ENCODE results near the gene LTBP3. TPM values are rescaled to one million over a fixed set of nuclear protein-coding genes. Genes with fewer than 3 reads are reported as not detected.

Gene LTBP3
- total and polyA plus RNA-seq, 9 of the 15 experiments (the other 6 are each of a cell fraction or from before 2014, with no cell fraction given), result 0.06 to 20.5 (median 4.8) TPM

DNA sequence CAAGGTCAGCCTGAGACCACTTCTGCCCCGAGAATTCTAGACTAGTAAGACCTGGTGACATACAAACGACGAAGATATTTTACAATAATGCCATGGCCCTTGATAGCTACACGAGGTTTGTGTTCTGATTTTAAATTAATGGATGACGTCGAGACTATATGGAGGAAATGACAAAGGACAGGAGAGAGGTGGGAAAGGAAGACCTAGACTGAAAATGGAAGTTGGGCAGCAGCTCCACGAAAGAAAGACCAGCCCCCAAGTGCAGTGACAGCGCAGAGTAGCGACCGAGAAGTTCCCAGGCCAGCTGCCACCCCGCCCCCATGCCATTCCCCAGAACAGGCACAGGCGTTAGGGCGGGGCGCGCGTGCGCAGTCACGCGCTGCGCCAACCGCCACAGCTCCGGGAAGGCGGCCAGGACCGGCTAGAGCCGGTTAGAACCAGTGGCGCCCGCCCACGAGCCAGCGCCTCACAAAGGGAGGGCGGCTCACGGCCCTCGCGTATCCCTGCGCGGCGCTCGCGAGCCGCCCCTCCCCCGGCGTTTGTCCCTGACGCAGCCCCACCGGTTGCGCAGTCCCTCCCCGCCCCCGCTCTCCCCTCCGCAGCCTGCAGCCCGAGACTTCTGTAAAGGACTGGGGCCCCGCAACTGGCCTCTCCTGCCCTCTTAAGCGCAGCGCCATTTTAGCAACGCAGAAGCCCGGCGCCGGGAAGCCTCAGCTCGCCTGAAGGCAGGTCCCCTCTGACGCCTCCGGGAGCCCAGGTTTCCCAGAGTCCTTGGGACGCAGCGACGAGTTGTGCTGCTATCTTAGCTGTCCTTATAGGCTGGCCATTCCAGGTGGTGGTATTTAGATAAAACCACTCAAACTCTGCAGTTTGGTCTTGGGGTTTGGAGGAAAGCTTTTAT, 60.8 kb downstream of the LTBP3 start (continued):
- TF ChIP-seq, protein P1, sequence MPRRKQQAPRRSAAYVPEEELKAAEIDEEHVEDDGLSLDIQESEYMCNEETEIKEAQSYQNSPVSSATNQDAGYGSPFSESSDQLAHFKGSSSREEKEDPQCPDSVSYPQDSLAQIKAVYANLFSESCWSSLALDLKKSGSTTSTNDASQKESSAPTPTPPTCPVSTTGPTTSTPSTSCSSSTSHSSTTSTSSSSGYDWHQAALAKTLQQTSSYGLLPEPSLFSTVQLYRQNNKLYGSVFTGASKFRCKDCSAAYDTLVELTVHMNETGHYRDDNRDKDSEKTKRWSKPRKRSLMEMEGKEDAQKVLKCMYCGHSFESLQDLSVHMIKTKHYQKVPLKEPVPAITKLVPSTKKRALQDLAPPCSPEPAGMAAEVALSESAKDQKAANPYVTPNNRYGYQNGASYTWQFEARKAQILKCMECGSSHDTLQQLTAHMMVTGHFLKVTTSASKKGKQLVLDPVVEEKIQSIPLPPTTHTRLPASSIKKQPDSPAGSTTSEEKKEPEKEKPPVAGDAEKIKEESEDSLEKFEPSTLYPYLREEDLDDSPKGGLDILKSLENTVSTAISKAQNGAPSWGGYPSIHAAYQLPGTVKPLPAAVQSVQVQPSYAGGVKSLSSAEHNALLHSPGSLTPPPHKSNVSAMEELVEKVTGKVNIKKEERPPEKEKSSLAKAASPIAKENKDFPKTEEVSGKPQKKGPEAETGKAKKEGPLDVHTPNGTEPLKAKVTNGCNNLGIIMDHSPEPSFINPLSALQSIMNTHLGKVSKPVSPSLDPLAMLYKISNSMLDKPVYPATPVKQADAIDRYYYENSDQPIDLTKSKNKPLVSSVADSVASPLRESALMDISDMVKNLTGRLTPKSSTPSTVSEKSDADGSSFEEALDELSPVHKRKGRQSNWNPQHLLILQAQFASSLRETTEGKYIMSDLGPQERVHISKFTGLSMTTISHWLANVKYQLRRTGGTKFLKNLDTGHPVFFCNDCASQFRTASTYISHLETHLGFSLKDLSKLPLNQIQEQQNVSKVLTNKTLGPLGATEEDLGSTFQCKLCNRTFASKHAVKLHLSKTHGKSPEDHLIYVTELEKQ (CRISPR knock-in tag; IDR thresholded peaks at IDR 0.05), result 0 out of 2 replicates have a peak, but pooled peaks have one; percentile 10
- TF ChIP-seq SMARCA5 (IDR thresholded peaks at IDR 0.05) (no peak), DPF2 (IDR thresholded peaks at IDR 0.05) (peak; percentile 61; the same call in 1 of the 2 replicates), ZNF134 (CRISPR knock-in tag; conservative IDR thresholded peaks at IDR 0.05) (0 out of 2 replicates have a peak, but pooled peaks have one; percentile 22), FOXA3 (CRISPR knock-in tag; conservative IDR thresholded peaks at IDR 0.05 in 1 of 2, IDR thresholded peaks at IDR 0.05 in 1 of 2) (peak in 1 of 2 experiments; percentile 77; a peak in 2 of 4 replicates), EP400 (IDR thresholded peaks at IDR 0.05) (peak; percentile 97), FUS (optimal IDR thresholded peaks at IDR 0.05; ENCODE audit: low read depth, low read length) (peak; percentile 94), HNRNPK (IDR thresholded peaks at IDR 0.05; ENCODE audit: low read depth, low read length, poor library complexity, severe bottlenecking) (peak; percentile 50), POLR3A (IDR thresholded peaks at IDR 0.05; ENCODE audit: borderline replicate concordance, extremely low read depth, insufficient read depth, insufficient read length) (no peak), KAT7 (CRISPR knock-in tag; IDR thresholded peaks at IDR 0.05; ENCODE audit: borderline replicate concordance) (no peak), ZNF395 (CRISPR knock-in tag; IDR thresholded peaks at IDR 0.05) (no peak)
- TF ChIP-seq, protein P2, sequence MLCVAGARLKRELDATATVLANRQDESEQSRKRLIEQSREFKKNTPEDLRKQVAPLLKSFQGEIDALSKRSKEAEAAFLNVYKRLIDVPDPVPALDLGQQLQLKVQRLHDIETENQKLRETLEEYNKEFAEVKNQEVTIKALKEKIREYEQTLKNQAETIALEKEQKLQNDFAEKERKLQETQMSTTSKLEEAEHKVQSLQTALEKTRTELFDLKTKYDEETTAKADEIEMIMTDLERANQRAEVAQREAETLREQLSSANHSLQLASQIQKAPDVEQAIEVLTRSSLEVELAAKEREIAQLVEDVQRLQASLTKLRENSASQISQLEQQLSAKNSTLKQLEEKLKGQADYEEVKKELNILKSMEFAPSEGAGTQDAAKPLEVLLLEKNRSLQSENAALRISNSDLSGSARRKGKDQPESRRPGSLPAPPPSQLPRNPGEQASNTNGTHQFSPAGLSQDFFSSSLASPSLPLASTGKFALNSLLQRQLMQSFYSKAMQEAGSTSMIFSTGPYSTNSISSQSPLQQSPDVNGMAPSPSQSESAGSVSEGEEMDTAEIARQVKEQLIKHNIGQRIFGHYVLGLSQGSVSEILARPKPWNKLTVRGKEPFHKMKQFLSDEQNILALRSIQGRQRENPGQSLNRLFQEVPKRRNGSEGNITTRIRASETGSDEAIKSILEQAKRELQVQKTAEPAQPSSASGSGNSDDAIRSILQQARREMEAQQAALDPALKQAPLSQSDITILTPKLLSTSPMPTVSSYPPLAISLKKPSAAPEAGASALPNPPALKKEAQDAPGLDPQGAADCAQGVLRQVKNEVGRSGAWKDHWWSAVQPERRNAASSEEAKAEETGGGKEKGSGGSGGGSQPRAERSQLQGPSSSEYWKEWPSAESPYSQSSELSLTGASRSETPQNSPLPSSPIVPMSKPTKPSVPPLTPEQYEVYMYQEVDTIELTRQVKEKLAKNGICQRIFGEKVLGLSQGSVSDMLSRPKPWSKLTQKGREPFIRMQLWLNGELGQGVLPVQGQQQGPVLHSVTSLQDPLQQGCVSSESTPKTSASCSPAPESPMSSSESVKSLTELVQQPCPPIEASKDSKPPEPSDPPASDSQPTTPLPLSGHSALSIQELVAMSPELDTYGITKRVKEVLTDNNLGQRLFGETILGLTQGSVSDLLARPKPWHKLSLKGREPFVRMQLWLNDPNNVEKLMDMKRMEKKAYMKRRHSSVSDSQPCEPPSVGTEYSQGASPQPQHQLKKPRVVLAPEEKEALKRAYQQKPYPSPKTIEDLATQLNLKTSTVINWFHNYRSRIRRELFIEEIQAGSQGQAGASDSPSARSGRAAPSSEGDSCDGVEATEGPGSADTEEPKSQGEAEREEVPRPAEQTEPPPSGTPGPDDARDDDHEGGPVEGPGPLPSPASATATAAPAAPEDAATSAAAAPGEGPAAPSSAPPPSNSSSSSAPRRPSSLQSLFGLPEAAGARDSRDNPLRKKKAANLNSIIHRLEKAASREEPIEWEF (CRISPR knock-in tag; IDR thresholded peaks at IDR 0.05), result no peak
- TF ChIP-seq, protein P3, sequence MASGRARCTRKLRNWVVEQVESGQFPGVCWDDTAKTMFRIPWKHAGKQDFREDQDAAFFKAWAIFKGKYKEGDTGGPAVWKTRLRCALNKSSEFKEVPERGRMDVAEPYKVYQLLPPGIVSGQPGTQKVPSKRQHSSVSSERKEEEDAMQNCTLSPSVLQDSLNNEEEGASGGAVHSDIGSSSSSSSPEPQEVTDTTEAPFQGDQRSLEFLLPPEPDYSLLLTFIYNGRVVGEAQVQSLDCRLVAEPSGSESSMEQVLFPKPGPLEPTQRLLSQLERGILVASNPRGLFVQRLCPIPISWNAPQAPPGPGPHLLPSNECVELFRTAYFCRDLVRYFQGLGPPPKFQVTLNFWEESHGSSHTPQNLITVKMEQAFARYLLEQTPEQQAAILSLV (tag; IDR thresholded peaks at IDR 0.05), result no peak
